ENCODE results near the gene LRBA. TPM values are rescaled to one million over a fixed set of nuclear protein-coding genes. Genes with fewer than 3 reads are reported as not detected.

The LRBA gene
- total and polyA plus RNA-seq, 9 of the 15 experiments (the other 6 are each of a cell fraction or from before 2014, with no cell fraction given) = 24.2 to 88.7 (median 59.7) TPM

DNA sequence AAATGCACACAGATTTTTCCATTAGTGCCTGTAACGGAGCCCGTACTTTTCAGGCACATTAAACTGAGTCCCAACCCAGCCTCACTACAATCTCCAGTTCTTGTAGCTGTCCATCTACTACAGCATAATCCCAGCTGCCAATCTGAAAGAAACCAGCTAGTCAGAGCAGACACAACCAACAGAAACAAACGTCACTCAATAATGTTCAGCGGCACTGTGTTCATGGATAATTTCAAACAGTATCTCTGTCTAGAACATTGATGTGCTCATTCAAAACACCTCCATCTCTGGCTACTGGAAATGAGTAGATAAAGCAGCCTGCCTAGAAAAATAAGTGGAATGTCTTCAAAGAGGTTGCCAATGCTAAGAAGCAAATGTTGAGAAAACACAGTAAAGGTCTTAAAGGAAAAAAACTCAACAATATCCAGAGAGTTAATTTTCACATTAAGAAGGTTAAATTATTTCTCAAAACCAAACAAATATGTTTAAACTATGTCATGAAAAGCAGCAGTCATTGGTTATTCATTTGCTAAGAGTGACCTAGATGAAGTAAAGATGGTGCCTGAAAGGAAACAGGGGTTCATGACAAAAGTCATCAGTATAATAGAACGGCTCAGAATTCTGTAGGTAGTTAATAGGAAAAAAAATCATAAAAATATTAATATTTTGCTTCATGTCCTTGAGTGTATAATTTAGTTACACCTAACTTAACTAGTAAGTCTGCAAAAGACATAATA, 678.2 kb downstream of the LRBA start:
- no peak overlapping the region for H3K27ac ChIP-seq (ENCODE audit: extremely low read depth, low read depth, low read length)
- in situ Hi-C loops (cut with MboI) (no loop called here), intact Hi-C loops (cut with micrococcal nuclease) (loop anchor here (1.0 kb wide), 1 partner anchor 39 kb away; no protein-coding TSS in a partner anchor)
- H3K9me1 ChIP-seq (ENCODE audit: control insufficient read depth, insufficient read depth, low read length) = no peaks in the 10 kb centered on the region
- H3K79me2 ChIP-seq (ENCODE audit: control insufficient read depth, insufficient read depth, low read length) = no peaks in the 10 kb centered on the region
- H3K9me3 ChIP-seq (replicated peaks; ENCODE audit: control insufficient read depth, insufficient read depth, low read depth, low read length) = no peaks in the 10 kb centered on the region
- WGBS (ENCODE audit: insufficient coverage, low coverage, missing lambda C conversion rate) = 51% methylated on average over 5 of the region's 5 CpGs
- H3K27me3 ChIP-seq (ENCODE audit: control insufficient read depth in 2 of 2, insufficient read depth in 2 of 2, low read length in 2 of 2) = no peaks in the 10 kb centered on the region
- H3K4me3 ChIP-seq = no peak overlapping the region
- DNase-seq (ENCODE audit: extremely low read depth in 1 of 4, low spot score in 3 of 4) = peak in 1 of 4 experiments; percentile 46
- FAIRE-seq = no peak
- H3K4me1 ChIP-seq (replicated peaks in 1 of 2; ENCODE audit: control insufficient read depth in 2 of 2, insufficient read depth in 2 of 2, low read length in 2 of 2) = peaks cover 0 to 5% of the 10 kb centered on the region in 2 experiments; a peak in 1 of 5 replicates
- no peaks in the 10 kb centered on the region for H4K20me1 ChIP-seq (replicated peaks; ENCODE audit: control insufficient read depth, insufficient read depth, low read length)
- H2AFZ ChIP-seq (ENCODE audit: low read depth, low read length) = 0 out of 2 replicates have a peak overlapping the region, but pooled peaks have one; percentile 14
- H3K9ac ChIP-seq (ENCODE audit: insufficient read depth in 1 of 2, low read depth in 2 of 2, low read length in 2 of 2) = no peak overlapping the region
- H3K4me2 ChIP-seq (ENCODE audit: insufficient read depth, low read length) = no peak overlapping the region
- H3K36me3 ChIP-seq (ENCODE audit: control insufficient read depth, insufficient read depth, low read length) = peaks cover 6% of the 10 kb centered on the region; the same call in 1 of the 3 replicates
- no TSS peak for BruUV-seq (replicated peaks)
- ChIA-PET POLR2A (interaction anchor here (0.7 to 1.7 kb wide), 2 partner anchors 10 to 314 kb away, joined by 3 read pairs; no protein-coding TSS in a partner anchor), CTCF (ENCODE audit: low intra/inter-chr PET ratio) (no interaction called here)
- peak; percentile 85 for ATAC-seq
- peak; percentile 76 for TF ChIP-seq CBFA2T3 (IDR thresholded peaks at IDR 0.05)
- TF ChIP-seq ZNF592 (IDR thresholded peaks at IDR 0.05) = no peak
- TF ChIP-seq RCOR1 (IDR thresholded peaks at IDR 0.05; ENCODE audit: borderline replicate concordance in 1 of 2, low read depth in 2 of 2, low read length in 2 of 2) = peak in 1 of 2 experiments; percentile 6; a peak in 1 of 4 replicates
- TF ChIP-seq CBFA2T2 (conservative IDR thresholded peaks at IDR 0.05) = peak; percentile 48
- TF ChIP-seq HINFP (tag; conservative IDR thresholded peaks at IDR 0.05; ENCODE audit: low read depth) = no peak
- TF ChIP-seq BMI1 (IDR thresholded peaks at IDR 0.05; ENCODE audit: low read length) = no peak
- TF ChIP-seq DPF2 (IDR thresholded peaks at IDR 0.05) = 0 out of 2 replicates have a peak, but pooled peaks have one; percentile 23
- no peak for TF ChIP-seq MBD2 (IDR thresholded peaks at IDR 0.05; ENCODE audit: borderline replicate concordance, low read depth)
- TF ChIP-seq PKNOX1 (IDR thresholded peaks at IDR 0.05) = peak; percentile 88
- 0 out of 4 replicates have a peak, but pooled peaks of 1 of the 2 experiments have one; percentile 15 for TF ChIP-seq TRIM24 (IDR thresholded peaks at IDR 0.05)
- peak; percentile 9; the same call in 1 of the 2 replicates for TF ChIP-seq DMBX1 (CRISPR knock-in tag; IDR thresholded peaks at IDR 0.05; ENCODE audit: borderline replicate concordance)
- no peak for TF ChIP-seq DDX20 (tag; IDR thresholded peaks at IDR 0.05; ENCODE audit: low read depth)
- peak; percentile 51 for TF ChIP-seq MEIS2 (IDR thresholded peaks at IDR 0.05; ENCODE audit: partially characterized antibody)
- no peak for TF ChIP-seq ZC3H4 (CRISPR knock-in tag; IDR thresholded peaks at IDR 0.05; ENCODE audit: borderline replicate concordance)
- TF ChIP-seq TCF3 (CRISPR knock-in tag; IDR thresholded peaks at IDR 0.05) = peak; percentile 67
- no peak for TF ChIP-seq SAFB2 (IDR thresholded peaks at IDR 0.05; ENCODE audit: borderline replicate concordance, low read depth, low read length, severe bottlenecking)

All from K562 (cell line).